HG02970 (cell line): ENCODE measurements around the gene RFX6.
"Not testable (repeated sequence)": the region's sequence is repeated elsewhere in the genome, so short reads cannot be mapped to it uniquely, and the experiment has no call there.

Source experiments
- ATAC-seq: cut with Tn5 transposase; IDR thresholded peaks from one replicate; pipeline ENCODE4 v1.9.1; 2021; ENCODE audit warnings: mild to moderate bottlenecking, moderate library complexity, moderate number of reproducible peaks; ENCODE audit not compliant: unreplicated experiment, low FRiP score

The RFX6 gene, protein sequence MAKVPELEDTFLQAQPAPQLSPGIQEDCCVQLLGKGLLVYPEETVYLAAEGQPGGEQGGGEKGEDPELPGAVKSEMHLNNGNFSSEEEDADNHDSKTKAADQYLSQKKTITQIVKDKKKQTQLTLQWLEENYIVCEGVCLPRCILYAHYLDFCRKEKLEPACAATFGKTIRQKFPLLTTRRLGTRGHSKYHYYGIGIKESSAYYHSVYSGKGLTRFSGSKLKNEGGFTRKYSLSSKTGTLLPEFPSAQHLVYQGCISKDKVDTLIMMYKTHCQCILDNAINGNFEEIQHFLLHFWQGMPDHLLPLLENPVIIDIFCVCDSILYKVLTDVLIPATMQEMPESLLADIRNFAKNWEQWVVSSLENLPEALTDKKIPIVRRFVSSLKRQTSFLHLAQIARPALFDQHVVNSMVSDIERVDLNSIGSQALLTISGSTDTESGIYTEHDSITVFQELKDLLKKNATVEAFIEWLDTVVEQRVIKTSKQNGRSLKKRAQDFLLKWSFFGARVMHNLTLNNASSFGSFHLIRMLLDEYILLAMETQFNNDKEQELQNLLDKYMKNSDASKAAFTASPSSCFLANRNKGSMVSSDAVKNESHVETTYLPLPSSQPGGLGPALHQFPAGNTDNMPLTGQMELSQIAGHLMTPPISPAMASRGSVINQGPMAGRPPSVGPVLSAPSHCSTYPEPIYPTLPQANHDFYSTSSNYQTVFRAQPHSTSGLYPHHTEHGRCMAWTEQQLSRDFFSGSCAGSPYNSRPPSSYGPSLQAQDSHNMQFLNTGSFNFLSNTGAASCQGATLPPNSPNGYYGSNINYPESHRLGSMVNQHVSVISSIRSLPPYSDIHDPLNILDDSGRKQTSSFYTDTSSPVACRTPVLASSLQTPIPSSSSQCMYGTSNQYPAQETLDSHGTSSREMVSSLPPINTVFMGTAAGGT

DNA sequence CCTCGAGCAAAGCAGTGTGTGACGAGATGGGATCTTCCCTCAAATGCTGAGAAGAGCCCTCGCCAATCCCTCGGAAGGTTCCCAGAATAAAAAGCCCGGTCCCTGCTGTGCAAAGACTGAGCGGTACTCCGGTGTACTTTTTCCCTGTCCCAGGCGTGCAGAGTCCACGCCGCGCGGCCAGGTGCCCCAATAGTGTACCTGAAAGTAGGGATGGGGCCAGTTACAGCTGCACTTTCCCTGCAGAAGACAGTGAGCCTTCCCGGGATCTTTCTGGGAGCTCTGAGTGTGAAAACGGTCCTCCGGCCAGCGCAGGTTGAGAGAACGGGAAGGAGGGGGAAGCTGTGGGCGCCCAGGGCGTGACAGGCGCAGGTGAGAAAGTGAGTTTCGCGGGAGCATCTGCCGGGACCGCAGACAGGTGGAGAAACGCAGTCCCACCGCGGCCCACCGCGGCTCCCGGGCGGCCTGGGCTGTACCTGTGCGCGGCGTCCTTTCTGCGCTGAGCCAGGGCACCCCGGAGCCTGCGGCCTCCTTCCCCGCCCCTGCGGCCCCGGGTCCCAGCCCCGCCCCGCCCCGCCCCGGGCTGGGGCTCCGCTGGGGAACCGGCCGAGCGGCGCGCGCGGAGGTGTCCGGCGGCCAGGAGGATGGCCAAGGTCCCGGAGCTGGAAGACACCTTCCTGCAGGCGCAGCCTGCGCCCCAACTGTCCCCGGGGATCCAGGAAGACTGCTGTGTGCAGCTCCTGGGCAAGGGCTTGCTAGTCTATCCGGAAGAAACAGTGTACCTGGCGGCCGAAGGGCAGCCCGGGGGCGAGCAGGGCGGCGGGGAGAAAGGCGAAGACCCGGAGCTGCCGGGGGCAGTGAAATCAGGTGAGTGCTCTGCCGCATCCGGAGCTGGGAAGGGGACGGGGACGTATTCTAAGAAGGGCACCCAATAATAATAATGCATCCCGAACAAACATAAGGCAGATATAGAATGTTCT, at the start of gene RFX6:
Gene RFX6 (plus strand): TSS at position 608 of the 977 bp plus-strand sequence. CDS start 34 bp downstream, at position 642.
- no peak for ATAC-seq

DNA sequence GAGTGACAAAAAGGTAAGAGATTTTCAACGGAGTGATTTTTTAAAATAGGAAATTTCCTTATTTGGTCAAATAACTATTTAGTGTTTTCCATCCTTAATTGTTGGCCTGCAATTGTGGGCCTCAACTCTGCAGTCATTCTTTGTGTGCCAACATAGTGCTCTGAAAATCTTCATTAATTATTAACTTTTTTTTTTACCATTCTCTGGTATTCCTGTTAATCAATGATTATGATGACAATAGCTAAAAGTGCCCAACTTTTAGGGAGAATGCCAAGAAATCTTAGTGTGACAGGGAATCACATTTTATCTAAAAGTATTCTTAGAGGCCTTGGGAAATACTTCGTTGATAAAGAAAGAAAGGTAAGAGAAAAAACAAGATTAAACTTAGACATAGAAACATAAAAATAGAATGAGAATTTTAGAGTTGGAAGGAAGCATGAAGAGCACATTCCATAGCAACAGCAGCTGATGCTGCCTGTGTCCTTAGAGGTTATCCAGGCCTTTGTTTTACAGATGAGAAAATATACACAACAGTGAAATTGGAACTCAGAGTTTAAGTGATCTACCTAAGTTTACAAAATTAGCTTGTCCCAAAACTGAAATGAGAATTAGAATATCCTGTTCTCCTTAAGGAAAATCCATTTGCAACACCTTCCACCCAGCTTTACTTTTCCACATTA, 49.3 kb upstream of the RFX6 start:
- ATAC-seq = no peak

DNA sequence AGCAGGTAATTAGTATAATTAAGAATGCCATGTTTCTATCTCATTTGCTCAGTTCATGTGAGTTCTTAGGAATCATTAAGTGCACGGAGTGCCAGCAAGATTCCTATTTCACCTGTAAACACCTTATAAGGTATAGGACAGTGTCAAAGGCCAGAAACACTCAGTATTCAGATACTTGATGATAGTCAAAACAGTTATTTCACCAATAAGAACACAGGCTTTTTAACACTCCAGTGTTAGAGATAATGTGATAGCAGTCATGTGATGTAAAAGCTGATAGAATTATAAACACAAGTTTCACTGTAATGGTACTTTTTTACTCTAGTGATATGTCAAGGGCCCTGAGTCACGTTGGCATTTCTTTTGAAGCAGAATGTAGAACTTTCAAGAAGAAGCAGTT, 48.1 kb upstream of the RFX6 start, which contains the start of gene GPRC6A:
Gene GPRC6A (minus strand): TSS at position 101 of the 400 bp plus-strand sequence. CDS start 70 bp downstream, at position 31.
- ATAC-seq = no peak

DNA sequence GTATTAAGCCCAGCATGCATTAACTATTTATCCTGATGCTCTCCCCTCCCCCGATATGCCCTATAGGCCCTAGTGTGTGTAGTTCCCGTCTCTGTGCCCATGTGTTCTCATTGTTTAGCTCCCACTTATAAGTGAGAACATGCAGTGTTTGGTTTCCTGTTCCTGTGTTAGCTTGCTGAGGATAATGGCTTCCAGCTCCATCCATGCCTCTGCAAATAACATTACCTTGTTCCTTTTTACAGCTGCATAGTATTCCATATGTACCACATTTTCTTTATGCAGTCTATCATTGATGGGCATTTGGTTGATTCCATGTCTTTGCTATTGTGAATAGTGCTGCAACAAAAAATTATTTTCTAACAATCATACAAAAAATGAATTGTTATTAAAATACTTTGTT, 42.5 kb upstream of the RFX6 start:
- not testable (repeated sequence) for ATAC-seq

DNA sequence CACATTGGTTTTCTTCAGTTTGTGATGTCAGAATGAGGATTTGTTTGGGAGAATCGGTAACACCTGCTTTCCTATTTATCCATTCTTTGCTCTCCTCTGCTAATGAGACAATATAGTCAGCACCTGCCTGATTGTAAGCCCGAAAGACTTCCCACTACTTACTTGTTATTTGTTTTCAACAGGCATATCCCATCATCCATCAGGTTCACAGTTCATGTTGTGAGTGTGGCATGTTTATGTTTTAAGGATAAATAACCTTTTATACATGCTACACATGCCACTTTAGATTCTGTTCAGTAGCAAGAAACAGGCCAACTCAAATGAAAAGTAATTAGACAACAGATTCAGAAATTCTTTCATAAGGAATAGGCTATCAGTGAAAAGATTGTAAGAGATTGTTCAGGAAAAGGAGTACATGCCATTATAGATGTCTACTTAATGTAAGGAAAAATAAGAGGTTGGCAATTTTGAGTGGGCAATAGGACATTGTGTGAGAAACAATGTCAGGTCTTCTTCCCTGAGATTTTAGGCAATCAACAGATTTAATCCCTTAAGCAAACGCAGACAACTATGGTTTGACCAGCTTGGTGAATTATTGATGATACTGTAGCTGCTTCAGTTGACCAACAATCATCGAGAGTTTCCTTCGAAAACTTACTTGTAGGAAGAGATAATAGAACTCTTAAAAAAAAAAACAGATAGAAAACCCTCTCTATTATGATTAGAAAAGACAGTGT, 40.3 kb upstream of the RFX6 start:
- no peak for ATAC-seq

DNA sequence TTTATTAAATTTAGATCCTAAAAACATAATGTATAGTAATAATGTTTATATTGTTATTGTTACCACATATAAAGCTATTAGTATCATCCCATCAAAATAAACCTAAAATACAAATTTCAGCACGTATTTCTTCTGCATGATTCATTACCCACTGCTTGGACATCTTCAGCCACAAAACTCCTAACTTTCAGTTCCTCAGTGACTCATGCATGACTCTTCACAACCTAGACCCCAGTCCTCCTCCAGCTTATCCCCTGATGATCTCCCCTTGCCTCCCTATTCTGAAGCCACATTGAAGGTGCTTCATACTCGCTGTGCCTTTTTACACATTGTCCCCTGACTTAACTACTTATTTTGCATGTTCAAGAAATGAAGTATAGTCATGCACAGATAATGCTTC, 37.0 kb upstream of the RFX6 start:
- no peak for ATAC-seq

DNA sequence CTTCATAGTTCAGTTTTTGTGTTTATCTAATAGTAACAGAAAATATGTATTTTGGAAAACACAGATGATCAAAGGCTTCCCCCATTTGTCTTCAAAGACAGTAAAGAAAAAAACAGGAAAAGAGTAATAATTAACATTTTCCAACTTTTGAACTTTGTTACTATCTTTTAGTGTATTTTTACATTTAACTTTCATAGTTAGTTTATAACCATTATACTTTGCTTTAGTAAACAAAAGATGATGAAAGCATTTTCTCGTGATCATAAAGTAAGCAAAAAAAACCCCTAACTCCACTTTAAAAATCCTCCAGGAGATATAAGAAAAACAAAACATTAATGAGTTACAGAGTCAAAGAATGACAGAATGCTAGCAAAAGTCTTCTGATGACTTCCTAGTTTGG, 34.6 kb upstream of the RFX6 start:
- no peak for ATAC-seq

DNA sequence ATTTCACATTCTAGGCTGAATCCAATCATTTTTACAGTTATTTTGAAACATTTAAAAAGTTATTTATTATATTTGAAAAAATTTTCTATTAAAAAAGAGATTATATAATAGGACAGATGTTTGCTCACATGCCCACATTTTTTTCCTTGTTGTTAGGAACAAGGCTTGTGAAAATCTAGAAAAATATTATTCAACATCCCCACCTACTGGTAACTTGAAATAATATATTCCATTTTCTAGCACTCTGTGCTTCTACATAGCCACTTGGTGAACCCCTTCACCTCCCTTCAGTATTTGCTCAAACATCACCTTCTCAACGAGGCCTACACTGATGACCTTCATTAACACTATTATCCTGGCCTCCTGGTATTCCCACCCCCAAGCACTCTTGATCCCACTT, 29.8 kb upstream of the RFX6 start:
- no peak for ATAC-seq

DNA sequence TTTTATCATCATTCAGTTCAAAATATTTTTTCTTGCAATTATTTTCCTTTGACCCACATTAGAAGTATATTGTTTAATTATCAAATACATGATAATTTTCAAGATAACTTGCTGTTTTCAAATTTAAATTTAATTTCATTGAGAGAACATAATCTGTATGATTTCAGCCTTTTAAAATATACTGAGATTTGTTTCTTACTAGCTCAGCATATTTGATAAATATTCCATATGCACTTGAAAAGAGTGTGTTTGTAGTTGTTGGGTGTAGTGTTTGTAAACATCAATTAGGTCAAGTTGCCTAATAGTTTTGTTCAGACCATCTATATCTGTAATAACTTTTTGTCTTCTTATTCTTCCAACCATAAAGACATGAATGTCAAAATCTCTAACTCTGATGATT, 19.0 kb upstream of the RFX6 start:
- ATAC-seq = no peak

DNA sequence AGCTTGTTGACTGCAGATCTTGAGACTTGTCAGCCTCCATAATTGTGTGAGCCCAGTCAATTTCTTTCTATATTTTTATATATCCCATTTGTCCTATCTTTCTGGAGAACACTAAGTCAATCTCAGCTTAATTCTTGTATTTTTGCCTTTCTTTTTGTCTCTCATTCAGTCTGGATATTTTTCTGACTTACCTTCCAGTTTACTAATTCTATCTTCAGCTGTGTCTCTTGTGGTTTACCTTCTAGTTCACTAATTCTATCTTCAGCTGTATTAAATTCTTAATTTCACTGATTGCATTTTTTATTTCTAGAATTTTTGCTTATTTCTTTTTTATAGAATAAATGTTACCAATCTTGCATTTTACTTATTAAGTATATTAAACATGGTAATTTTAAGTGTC, 17.8 kb upstream of the RFX6 start:
- no peak for ATAC-seq

DNA sequence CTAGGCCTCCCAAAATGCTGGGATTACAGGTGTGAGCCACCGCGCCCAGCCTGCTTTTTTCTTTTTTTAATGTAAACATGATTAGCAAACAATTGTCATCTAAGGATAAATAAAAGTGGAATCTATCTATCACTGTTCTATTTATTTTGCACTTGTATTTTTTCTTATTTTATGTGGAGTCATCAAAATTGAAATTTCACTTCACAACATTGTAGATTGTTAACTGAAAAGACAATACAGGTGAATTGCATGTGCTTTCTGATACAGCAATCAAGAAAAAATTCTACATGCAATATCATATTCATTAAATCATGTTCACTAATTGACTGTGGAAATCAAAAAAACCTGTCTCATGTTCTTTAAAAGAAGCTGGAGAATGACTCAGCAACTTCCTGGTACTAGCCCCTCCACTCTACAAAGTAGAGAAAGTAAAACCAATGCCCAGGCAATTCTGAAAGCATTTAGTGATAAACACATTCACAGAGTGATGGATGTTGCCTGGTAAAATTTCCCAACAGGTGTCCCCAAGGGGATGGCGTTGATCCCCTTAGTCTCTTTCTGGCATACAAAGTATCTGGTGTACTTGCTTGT, 10.7 kb upstream of the RFX6 start:
- no peak for ATAC-seq

DNA sequence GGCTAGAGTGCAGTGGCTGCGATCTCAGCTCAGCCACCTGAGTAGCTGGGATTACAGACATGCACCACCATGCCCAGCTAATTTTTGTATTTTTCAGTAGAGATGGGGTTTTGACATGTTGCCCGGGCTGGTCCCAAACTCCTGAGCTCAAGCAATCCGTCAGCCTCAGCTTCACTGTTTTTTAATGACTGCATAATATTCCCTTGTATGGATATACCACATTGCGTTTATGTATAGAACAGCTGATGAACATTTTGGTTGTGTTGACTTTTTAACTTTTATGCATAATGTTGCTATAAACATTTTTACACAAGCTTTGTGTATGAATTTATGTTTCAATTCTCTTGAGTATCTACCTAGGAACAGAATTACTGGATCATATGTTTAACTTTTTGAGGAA, 4.3 kb upstream of the RFX6 start:
- ATAC-seq = no peak

DNA sequence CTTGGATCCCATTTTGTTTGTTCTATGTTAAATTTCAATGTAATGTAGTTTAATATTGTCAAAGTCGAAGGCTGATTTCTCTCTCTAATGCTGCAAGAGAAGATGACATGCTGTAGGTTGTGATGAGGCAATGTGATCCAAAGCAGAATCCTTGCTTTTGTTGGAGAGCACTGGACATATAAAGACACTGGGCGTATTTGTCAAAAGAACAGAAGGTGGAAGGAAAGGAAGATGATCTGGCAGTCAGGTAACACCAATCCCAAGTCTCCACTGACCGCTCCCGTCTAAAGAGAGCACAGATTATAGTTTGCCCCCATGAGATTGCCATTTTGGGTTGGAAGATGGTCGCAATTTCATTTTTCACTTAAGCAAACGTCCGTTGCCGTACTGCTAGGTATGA, 935 bp upstream of the RFX6 start:
- ATAC-seq = no peak

DNA sequence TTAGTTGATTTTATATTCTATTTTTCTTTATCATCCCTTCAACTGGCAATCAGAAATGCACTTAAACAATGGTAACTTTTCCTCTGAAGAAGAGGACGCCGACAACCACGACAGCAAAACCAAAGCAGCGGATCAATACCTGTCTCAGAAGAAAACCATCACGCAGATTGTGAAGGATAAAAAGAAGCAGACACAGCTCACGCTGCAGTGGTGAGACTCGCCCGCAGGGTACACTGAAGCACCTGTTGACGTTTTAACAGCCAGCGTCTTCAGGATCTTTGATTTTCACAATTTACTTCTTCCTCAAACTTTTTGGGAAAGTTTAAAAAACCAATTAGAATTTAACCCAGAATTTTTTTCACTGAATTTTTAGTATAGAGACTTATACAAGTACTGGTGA, 701 bp downstream of the RFX6 start:
- no peak for ATAC-seq

DNA sequence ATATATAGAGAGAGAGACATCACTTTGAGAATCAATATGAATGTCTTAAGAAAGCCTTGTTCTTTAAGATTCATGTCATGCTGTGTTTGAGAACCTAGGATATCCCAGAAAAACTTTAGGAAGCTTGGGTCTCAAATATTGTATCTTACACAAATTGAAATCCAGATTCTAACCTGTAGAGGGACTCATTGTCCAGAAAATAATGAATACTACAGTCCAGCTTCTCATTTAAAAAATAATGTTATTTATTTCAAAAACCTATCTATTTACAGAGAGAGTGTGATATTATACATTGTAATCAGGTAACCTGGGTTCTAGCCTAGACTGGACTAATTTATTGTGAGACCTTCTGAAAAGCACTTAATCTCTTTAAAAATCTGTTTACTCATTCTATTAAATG, 4.2 kb downstream of the RFX6 start:
- no peak for ATAC-seq

DNA sequence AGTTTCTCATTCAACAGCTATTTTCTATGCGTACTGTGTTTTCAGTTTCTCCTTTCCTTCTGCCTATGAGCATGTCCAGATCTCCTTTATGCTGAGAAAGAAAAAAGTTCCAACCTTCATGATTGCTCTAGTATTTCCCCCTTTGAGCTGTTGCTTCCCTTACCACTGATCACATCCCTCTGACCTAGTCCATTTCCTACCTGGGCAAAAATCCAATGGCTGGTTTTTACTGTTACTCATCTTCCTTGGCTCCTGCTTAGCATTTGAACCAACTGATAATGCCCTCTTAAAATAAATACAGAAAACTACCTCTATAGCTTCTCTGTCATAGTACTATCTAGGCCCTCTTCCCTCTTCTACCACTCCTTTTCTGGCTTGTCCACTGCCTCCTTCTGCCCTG, 6.0 kb downstream of the RFX6 start:
- ATAC-seq = no peak

DNA sequence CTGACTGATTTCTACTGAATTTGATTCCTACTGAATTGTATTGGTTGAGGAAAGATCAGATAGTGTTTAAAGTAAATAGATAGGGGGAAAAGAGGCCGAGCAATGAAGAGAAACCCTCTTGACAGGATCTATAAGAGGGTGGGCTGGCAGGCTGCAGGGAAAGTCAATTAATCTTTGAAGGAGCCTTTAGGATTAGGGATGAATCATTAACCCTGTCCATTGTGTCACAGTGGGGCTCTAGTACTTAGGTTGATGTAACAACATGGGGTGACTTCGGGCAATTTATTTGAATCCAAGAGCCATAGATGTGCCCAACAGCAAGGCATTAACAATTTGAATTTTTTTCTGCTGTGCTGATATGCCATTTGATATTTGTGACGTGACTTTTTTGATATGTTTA, 7.5 kb downstream of the RFX6 start:
- ATAC-seq = no peak

DNA sequence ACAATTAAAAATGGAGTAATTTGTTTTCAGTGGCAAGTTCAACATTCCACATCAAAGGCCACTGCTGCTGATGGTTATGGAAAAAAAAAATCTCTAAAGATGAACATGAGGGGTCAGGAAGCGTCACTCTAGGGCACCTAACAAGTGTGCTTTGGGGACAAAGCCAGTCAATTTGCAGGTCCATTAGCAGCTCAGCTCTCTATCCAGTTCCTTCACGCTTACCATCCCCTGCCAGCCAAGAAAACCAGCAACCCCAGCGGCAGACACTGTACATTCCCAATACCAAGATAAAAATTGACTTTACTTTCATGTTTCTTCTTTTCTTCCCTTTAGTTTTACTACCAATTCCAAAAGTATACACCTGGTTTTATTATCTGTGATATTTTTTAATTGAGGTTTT, 10.1 kb downstream of the RFX6 start:
- ATAC-seq = no peak

DNA sequence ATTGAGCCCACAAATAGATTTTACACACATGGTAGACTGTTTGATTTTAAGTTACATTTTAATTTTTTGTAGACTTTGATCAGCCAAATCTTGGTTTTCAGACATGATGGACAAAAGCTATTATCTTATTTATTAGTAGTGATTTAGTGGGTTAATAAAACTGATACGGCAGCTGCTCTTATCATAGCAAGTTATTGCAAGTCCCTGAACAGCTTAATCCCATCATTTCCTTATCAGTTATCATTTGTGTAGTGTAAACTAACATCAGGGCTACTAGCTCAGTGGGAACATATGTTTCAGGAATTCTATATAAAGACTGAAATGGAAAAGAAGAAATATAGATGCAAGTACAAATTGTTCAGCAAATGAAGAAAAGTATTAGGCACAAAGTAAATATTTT, 10.9 kb downstream of the RFX6 start:
- no peak for ATAC-seq
